CD4-positive, alpha-beta T cell (primary cell): ENCODE measurements around the gene PCDH17. TPM values are rescaled to one million over a fixed set of nuclear protein-coding genes. Genes with fewer than 3 reads are reported as not detected.

Experiments used
- ATAC-seq: fragments of 200-7000 bp; cut with Tn5 transposase; one replicate; pipeline ENCODE4 v1.10.0; 2022; ENCODE audit warnings: mild to moderate bottlenecking; ENCODE audit not compliant: poor library complexity
- CTCF ChIA-PET: fragments of 350-600 bp; sonication (Branson Sonifier 250); formaldehyde crosslinking; loops from one replicate; lab custom pipeline; 2021; ENCODE audit warnings: antibody characterized with exemption, inconsistent platforms; lab: Charles Lee
- POLR2A ChIA-PET: fragments of 350-600 bp; sonication (Branson Sonifier 250); formaldehyde crosslinking; loops from one replicate; lab custom pipeline; 2021; ENCODE audit warnings: antibody characterized with exemption, inconsistent platforms; lab: Charles Lee
- DNase-seq, 14 experiments: peaks; one replicate each; pipeline ENCODE4 v3.0.0-alpha.2; 2013 to 2020; ENCODE audit warnings: mixed read lengths in 2 of 14
- H3K27ac ChIP-seq, 2 donors: one replicate each; pipeline versions ENCODE4 v1.5.1 to v1.7.0; 2013; ENCODE audit warnings: low read length in 2 of 2, low read depth in 1 of 2, mild to moderate bottlenecking in 1 of 2
- H3K27me3 ChIP-seq, 2 experiments: 1 replicate in 1 of 2; 2 replicates in 1 of 2; pipeline versions ENCODE4 v1.6.1 to v1.7.0; 2013; ENCODE audit warnings: low read length in 2 of 2, control low read depth in 1 of 2, mild to moderate bottlenecking in 1 of 2, moderate library complexity in 1 of 2; ENCODE audit not compliant: insufficient read depth in 2 of 2, control insufficient read depth in 1 of 2
- H3K36me3 ChIP-seq: one replicate; pipeline ENCODE4 v1.6.1; 2013; ENCODE audit warnings: low read length, control low read depth; ENCODE audit not compliant: insufficient read depth
- H3K4me1 ChIP-seq: one replicate; pipeline ENCODE4 v1.6.1; 2013; ENCODE audit warnings: low read length, control low read depth; ENCODE audit not compliant: insufficient read depth
- H3K4me3 ChIP-seq: one replicate; pipeline ENCODE4 v1.5.1; 2013; ENCODE audit warnings: mild to moderate bottlenecking, low read length, moderate library complexity
- H3K9me3 ChIP-seq, 2 experiments: 1 replicate in 1 of 2; 2 replicates in 1 of 2; pipeline versions ENCODE4 v1.6.1 to v1.7.0; 2013; ENCODE audit warnings: low read length in 2 of 2, mild to moderate bottlenecking in 2 of 2, control low read depth in 1 of 2, moderate library complexity in 1 of 2; ENCODE audit not compliant: control insufficient read depth in 1 of 2, insufficient read depth in 1 of 2
- H3K27ac Mint-ChIP-seq: one replicate; pipeline ENCODE4 v1.8.0; 2020; ENCODE audit warnings: mixed read lengths
- H3K27me3 Mint-ChIP-seq: one replicate; pipeline ENCODE4 v1.8.0; 2021; ENCODE audit warnings: mixed read lengths
- H3K36me3 Mint-ChIP-seq: one replicate; pipeline ENCODE4 v1.8.0; 2021; ENCODE audit warnings: low read depth, mixed read lengths
- H3K4me1 Mint-ChIP-seq: one replicate; pipeline ENCODE4 v1.8.0; 2021; ENCODE audit warnings: low read depth, mixed read lengths
- H3K4me3 Mint-ChIP-seq: one replicate; pipeline ENCODE4 v1.8.0; 2020; ENCODE audit warnings: mild to moderate bottlenecking, mixed read lengths
- H3K9me3 Mint-ChIP-seq: one replicate; pipeline ENCODE4 v1.8.0; 2020; ENCODE audit warnings: mixed read lengths
- CTCF ChIP-seq: fragments of 200-600 bp; IDR thresholded peaks from one replicate; pipeline ENCODE4 v1.8.0; 2022; ENCODE audit warnings: antibody characterized with exemption, mild to moderate bottlenecking
- intact Hi-C, 2 experiments: fragments of 100-400 bp; cut with DNase I in 1 of 2; cut with micrococcal nuclease in 1 of 2; formaldehyde crosslinking; loops; one replicate each; pipeline versions ENCODE4 v1.15.1 to v1.9.0; 2023 to 2025; cut with DNase I, micrococcal nuclease
- total RNA-seq, 174 experiments: library from RNA in 2 of 174; stranded (reverse) in 2 of 174; gene quantifications; one replicate each; pipeline ENCODE4 v1.2.3 and lab custom pipeline; 2021 to 2026

PCDH17 gene
- total RNA-seq, 2 experiments from 2014 or later, result 0.05 TPM; not detected in 1

- intact Hi-C loops, result no loop called here
- ATAC-seq (no peak), DNase-seq (peak in 4 of 14 experiments; percentile 5 to 45 (median 28))
- ChIA-PET CTCF (no interaction called here), POLR2A (no interaction called here)
- no peak overlapping the region for H3K4me3 Mint-ChIP-seq
- Histone ChIP-seq H3K36me3 (no peaks in the 10 kb centered on the region), H3K4me1 (peaks cover 7% of the 10 kb centered on the region), H3K27ac (no peak overlapping the region), H3K4me3 (no peak overlapping the region), H3K9me3 (peaks cover 0 to 7% of the 10 kb centered on the region in 2 experiments), H3K27me3 (peaks cover 6 to 21% of the 10 kb centered on the region in 2 experiments)
- H3K9me3 Mint-ChIP-seq, result no peaks in the 10 kb centered on the region
- H3K27ac Mint-ChIP-seq, result no peak overlapping the region
- TF ChIP-seq CTCF, result peak; percentile 48
- H3K36me3 Mint-ChIP-seq, result no peaks in the 10 kb centered on the region
- peaks cover 40% of the 10 kb centered on the region for H3K27me3 Mint-ChIP-seq
- peaks cover 22% of the 10 kb centered on the region for H3K4me1 Mint-ChIP-seq
Observed at GRCh38 chr13:57624565-57625435, 6.7 kb upstream of the PCDH17 start.

GRCh38 chr13:57627663-57628062, 3.9 kb upstream of the PCDH17 start:
- CTCF ChIA-PET, result no interaction called here
- peaks cover 0 to 25% of the 10 kb centered on the region in 2 experiments for H3K9me3 ChIP-seq
- ATAC-seq, result no peak
- Mint-ChIP-seq H3K9me3 (no peaks in the 10 kb centered on the region), H3K27ac (no peak overlapping the region), H3K4me3 (no peak overlapping the region), H3K27me3 (peaks cover 64% of the 10 kb centered on the region), H3K36me3 (no peaks in the 10 kb centered on the region), H3K4me1 (peaks cover 45% of the 10 kb centered on the region)
- peaks cover 34% of the 10 kb centered on the region for H3K4me1 ChIP-seq
- POLR2A ChIA-PET, result no interaction called here
- no peaks in the 10 kb centered on the region for H3K36me3 ChIP-seq
- peak in 3 of 14 experiments; percentile 13 to 21 (median 17) for DNase-seq
- TF ChIP-seq CTCF, result peak; percentile 31
- no peak overlapping the region for H3K27ac ChIP-seq
- intact Hi-C loops, result no loop called here
- H3K4me3 ChIP-seq, result no peak overlapping the region
- peaks cover 33 to 49% of the 10 kb centered on the region in 2 experiments for H3K27me3 ChIP-seq

GRCh38 chr13:57629391-57629804, 2.1 kb upstream of the PCDH17 start:
- no peak for TF ChIP-seq CTCF
- ATAC-seq (peak; percentile 36), DNase-seq (peak in 2 of 14 experiments; percentile 11 to 31)
- H3K4me1 Mint-ChIP-seq, result peaks cover 45% of the 10 kb centered on the region
- peaks cover 71% of the 10 kb centered on the region for H3K27me3 Mint-ChIP-seq
- Histone ChIP-seq H3K27ac (no peak overlapping the region), H3K4me1 (peaks cover 43% of the 10 kb centered on the region), H3K9me3 (peaks cover 0 to 42% of the 10 kb centered on the region in 2 experiments), H3K4me3 (peak overlapping the region; percentile 44), H3K36me3 (no peaks in the 10 kb centered on the region), H3K27me3 (peaks cover 48 to 60% of the 10 kb centered on the region in 2 experiments)
- ChIA-PET CTCF (no interaction called here), POLR2A (no interaction called here)
- H3K9me3 Mint-ChIP-seq, result no peaks in the 10 kb centered on the region
- peak overlapping the region; percentile 80 for H3K4me3 Mint-ChIP-seq
- intact Hi-C loops, result no loop called here
- H3K27ac Mint-ChIP-seq, result no peak overlapping the region
- no peaks in the 10 kb centered on the region for H3K36me3 Mint-ChIP-seq
